ENCODE results near the gene ESD. TPM values are rescaled to one million over a fixed set of nuclear protein-coding genes. Genes with fewer than 3 reads are reported as not detected.
A peak's percentile ranks its signal among the peaks of the same experiment; 100 is the strongest.

ESD gene
- total and polyA plus RNA-seq, 2 of the 13 experiments (the other 11 are each of a cell fraction or from before 2014, with no cell fraction given), result 118 to 147 TPM

GRCh38 chr13:46796515-46797474, at the start of gene ESD (continued):
- TF ChIP-seq ZBED4 (CRISPR knock-in tag; IDR thresholded peaks at IDR 0.05; ENCODE audit: borderline replicate concordance), result no peak
- TF ChIP-seq, protein P1, sequence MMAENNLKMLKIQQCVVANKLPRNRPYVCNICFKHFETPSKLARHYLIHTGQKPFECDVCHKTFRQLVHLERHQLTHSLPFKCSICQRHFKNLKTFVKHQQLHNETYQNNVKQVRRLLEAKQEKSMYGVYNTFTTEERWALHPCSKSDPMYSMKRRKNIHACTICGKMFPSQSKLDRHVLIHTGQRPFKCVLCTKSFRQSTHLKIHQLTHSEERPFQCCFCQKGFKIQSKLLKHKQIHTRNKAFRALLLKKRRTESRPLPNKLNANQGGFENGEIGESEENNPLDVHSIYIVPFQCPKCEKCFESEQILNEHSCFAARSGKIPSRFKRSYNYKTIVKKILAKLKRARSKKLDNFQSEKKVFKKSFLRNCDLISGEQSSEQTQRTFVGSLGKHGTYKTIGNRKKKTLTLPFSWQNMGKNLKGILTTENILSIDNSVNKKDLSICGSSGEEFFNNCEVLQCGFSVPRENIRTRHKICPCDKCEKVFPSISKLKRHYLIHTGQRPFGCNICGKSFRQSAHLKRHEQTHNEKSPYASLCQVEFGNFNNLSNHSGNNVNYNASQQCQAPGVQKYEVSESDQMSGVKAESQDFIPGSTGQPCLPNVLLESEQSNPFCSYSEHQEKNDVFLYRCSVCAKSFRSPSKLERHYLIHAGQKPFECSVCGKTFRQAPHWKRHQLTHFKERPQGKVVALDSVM (CRISPR knock-in tag; IDR thresholded peaks at IDR 0.05), result peak; percentile 88
- TF ChIP-seq EP300 (IDR thresholded peaks at IDR 0.05; ENCODE audit: low read depth in 2 of 2, low read length in 2 of 2), result no peak
- no peak for TF ChIP-seq EP300 (CRISPR knock-in tag; IDR thresholded peaks at IDR 0.05; ENCODE audit: borderline replicate concordance)
- peak; percentile 49 for TF ChIP-seq ZNF709 (CRISPR knock-in tag; IDR thresholded peaks at IDR 0.05)
- no peak for TF ChIP-seq ZMAT5 (CRISPR knock-in tag; IDR thresholded peaks at IDR 0.05; ENCODE audit: borderline replicate concordance, low read depth)
- no peak for TF ChIP-seq SNRNP70 (IDR thresholded peaks at IDR 0.05; ENCODE audit: low read depth, low read length)
- TF ChIP-seq HNF1B (CRISPR knock-in tag; IDR thresholded peaks at IDR 0.05), result peak; percentile 55; the same call in 1 of the 2 replicates
- no peak for TF ChIP-seq PTBP1 (IDR thresholded peaks at IDR 0.05; ENCODE audit: low read depth, low read length, poor library complexity, severe bottlenecking)
- no peak for TF ChIP-seq ZNF7 (CRISPR knock-in tag; IDR thresholded peaks at IDR 0.05)
- peak; percentile 81 for TF ChIP-seq ZNF30 (CRISPR knock-in tag; IDR thresholded peaks at IDR 0.05)
- TF ChIP-seq TCF7 (IDR thresholded peaks at IDR 0.05; ENCODE audit: low read depth), result no peak
- TF ChIP-seq NFE2L2 (IDR thresholded peaks at IDR 0.05; ENCODE audit: low read length), result no peak
- peak; percentile 68; the same call in 1 of the 2 replicates for TF ChIP-seq ZNF607 (CRISPR knock-in tag; IDR thresholded peaks at IDR 0.05; ENCODE audit: borderline replicate concordance)
- TF ChIP-seq FOSL2 (CRISPR knock-in tag; IDR thresholded peaks at IDR 0.05), result no peak
- no peak for TF ChIP-seq NR2F2 (IDR thresholded peaks at IDR 0.05; ENCODE audit: borderline replicate concordance, low read depth)
- TF ChIP-seq ZNF230 (CRISPR knock-in tag; IDR thresholded peaks at IDR 0.05), result no peak
- TF ChIP-seq SP2 (CRISPR knock-in tag; IDR thresholded peaks at IDR 0.05), result no peak
- no peak for TF ChIP-seq ZNF17 (CRISPR knock-in tag; IDR thresholded peaks at IDR 0.05)
- no peak for TF ChIP-seq ZNF33A (CRISPR knock-in tag; IDR thresholded peaks at IDR 0.05; ENCODE audit: borderline replicate concordance)
- TF ChIP-seq DR1 (CRISPR knock-in tag; IDR thresholded peaks at IDR 0.05), result peak; percentile 57
